ENCODE measurements around the gene MLKL.
"Not testable (repeated sequence)": the region's sequence is repeated elsewhere in the genome, so short reads cannot be mapped to it uniquely, and the experiment has no call there.

MLKL gene

DNA sequence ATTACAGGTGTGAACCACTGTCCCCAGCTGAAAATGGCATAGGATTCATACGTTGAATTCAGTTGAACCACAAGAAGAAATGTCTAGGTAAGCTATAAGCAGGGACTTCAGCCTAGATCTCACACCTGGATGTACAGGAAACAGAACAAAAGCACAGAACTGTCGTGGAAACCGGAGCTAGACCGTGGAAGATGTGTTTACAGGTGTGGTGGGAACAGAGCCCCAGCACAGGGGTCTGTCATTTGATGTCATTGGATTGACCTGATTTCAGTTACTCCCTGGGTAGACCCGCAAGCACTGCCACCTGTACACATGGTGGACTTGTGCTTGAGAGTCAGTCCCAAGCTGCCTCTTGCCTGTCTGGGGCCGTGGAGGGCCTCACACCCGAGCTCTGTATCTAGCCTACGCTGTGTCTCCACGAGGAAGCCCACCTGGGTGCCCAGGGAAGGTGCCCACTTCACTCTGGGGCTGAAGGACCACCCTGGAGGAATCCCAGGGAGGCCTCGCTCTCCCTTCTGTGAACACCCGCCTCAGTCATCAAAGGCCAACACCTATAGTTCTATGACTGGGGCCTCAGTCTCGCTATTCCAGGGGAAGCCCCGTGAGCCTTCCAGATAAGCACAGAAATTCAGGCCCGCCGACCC lies 32.2 kb upstream of the MLKL start:
- DNase-seq (ENCODE audit: low read depth in 2 of 2) = no peak

DNA sequence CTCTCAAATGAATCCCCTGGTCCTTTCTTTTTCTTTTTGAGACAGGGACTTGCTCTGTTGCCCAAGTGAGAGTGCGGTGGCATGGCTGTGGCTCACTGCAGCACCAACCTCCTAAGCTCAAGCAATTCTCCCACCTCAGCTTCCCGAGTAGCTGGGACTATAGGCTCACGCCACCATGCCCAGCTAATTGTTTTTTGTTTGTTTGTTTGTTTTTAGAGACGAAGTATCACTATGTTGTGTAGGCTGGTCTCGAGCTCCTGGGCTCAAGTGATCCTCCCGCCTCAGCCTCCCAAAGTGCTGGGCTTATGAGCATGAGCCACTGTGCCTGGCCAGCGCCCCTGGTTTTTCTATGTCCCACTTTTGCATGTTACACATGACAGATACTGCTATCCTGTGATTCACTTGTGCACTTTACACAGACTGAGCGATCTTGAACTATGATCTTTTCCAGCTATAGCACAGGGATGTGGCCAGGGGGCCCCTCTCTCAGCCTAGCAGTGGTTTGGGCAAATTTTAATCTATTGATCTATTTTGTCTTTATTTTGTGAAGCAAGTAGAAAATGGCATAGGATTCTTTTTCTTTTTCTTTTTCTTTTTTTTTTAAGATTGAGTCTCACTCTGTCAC lies 31.3 kb upstream of the MLKL start:
- DNase-seq (ENCODE audit: low read depth in 2 of 2) = no peak

DNA sequence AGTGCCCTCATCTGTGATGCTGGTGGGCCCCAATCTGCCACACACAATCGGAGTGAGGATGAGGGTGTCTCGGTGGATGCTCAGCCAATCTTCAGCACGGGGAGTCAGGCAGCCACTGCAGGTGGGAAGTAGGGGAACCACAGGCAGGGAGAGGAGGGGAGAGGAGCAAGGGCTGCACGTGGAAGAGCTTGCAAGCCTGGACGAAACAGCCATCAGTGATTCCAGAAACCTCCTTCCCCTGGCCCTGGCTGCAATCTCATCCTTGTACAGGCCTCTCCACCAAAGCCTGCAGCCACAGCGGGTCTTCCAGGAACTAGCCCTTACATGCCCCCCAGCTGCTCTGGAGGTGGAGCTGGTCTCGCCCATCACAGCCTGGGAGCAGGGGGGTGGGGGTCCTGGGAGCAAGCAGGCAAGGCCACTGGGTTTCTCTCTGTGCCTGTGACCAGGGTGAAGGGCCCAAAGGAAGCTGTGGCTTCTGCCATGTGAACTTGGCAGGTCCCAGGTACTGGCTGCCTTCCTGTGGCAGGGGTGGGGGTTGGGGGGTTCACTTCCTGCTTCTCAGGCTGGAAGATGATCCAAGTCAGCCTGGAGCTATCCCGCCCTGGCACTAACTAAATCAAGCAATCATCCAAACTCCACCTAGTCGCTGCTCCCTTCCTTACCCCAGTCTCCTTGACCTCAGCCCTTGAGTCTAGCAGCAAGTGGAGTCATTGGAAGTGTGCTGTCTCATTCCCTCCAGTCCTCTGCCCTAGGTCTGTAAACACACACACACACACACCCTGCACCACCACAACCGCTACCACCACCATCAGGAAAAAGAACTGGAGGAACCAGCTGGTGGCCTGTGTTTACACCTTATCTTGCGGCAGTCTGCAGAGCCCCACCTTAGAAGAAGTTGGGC lies 29.4 kb upstream of the MLKL start:
- DNase-seq (ENCODE audit: low read depth in 2 of 2) = no peak

DNA sequence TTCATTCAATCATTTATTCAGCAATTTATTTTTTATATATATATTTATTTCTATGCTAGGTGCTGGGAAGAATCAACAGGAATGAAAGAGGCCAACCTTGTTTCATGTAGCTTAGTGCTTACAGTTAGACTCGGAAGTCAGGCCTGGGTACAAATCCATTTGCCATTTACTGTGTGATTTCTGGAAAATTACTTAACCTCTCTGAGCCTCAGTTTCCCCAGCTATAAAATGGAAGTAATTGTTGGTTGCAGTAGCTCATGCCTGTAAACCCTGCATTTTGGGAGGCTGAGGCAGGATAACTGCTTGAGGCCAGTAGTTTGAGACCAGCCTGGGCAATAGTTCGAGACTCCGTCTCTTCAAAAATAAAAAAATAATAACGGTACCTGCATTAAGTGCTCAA lies 27.2 kb upstream of the MLKL start:
- no peak for DNase-seq (ENCODE audit: low read depth in 2 of 2)

DNA sequence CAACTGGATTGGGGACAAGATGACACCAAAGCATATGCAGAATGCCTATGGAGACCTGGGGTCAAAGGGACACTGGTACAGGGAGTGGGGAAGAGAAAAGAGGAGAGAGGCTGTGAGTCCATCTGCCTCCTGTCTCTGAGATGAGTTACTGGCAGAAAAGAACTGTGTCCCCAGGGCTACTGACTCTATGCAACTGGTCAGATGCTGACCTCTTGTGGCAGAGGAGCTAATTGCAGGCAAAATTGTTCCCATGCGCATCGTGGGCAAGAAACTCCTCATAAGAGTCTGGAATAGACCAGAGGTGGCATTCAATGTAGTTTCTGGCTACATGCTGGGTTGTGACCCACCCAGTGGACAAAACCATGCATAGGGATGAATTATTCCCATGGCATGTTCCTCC lies 26.1 kb upstream of the MLKL start:
- DNase-seq (ENCODE audit: low read depth in 2 of 2) = no peak

DNA sequence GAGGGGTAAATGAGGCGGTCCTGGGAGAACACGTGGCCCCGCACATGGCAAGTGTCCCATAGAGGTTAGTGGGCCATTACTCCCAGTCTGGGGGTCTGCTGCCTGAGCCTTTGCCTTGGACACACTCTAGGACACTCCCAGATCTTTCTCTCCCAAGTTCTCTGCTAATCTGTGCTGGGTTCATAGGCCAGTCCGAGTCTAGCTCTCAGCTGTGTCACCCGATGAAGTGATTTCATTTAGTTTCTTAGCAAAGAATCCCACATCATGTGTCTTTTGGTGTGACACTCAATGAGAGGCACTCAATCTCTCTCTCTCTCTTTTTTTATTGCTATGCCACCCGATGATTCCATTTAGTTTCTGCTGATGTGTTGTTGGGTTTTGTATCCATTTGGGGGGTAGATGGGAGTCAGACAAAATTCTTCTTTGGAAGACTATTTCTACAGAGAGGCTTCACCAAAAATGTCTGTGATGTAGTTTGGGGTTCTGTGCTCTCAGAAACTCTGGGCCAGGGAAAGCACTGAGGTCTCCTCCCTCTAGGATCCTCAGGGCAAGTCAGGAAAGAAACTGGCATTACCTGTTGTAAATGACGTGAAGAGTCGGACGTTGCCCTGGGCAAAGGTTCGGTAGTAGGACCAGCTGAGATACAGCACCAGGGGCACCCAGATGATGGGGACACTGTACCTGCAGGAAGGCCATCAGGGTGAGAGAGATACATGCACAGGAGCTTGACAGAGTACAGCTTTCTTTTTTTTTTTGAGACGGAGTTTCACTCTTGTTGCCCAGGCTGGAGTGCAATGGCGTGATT lies 25.2 kb upstream of the MLKL start:
- DNase-seq (ENCODE audit: low read depth in 2 of 2) = no peak

DNA sequence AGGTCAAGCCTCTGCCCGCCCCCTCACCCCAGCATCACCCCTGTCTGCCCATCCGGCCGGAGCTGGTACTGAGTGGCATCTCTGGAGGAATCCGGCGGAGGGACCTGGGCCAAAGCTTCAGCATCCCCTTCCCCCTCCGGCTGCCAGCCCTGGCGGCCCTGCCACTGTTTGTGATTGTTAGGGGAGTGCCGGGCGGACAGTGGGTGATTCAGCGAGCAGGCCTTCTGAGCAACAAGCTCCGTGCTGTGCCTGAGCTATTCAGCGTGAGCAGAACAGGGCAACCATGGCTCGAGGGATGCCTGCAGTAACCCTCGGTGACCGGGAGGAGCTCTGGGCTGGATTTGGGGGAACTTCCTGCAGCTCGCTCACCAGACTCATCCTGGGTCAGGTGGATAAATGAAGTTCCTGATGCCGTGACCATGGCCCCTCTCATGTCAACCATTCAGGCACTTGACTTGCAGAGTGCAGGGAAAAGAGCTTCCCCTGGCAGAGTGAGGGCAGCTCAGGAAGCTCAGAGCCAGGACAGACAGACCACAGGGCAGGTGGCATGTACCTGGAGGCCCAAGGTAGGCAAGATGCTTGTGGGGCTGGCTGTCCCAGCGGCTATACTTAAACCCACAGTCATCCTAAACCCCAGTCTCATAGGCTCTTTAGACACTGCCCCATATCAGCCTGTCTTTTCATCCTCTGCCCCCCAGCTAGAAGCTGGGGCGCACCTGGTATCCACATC lies 24.3 kb upstream of the MLKL start:
- DNase-seq (ENCODE audit: low read depth in 2 of 2) = no peak

DNA sequence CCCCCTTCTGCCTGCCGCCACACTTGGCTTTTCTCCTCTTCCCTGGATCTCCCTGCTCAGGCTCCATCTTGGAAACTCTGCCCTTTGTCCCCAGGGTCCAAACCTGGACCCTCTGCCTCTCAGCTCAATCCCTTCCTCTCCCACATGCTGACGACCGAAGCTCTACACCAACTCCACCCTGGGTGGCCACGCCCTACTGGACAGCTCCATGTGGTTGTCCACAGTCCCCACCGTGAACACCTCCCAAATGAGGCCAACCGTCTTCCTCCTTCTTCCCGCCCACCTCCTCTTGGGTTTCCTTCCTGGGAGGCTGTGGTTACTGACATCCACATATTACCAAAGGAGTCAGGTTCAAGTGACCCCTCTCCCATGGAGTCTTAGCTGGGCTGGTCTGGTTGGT lies 22.6 kb upstream of the MLKL start:
- no peak for DNase-seq (ENCODE audit: low read depth in 2 of 2)

DNA sequence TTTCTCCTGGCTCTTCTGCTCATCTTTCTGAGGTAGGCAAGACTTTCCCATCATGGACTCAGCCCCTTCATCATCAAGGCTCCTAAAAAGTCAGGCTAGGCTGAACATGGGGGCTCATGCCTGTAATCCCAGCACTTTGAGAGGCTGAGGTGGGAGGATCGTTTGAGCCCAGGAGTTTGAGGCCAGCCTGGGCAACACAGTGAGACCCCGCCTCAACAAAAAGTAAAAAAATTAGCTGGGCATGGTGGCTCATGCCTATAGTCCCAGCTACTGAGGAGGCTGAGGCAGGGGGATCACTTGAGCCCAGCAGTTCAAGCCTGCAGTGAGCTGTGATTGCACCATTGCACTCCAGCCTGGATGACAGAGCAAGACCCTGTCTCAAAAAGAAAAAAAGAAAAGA lies 21.5 kb upstream of the MLKL start:
- DNase-seq (ENCODE audit: low read depth in 2 of 2) = not testable (repeated sequence)

DNA sequence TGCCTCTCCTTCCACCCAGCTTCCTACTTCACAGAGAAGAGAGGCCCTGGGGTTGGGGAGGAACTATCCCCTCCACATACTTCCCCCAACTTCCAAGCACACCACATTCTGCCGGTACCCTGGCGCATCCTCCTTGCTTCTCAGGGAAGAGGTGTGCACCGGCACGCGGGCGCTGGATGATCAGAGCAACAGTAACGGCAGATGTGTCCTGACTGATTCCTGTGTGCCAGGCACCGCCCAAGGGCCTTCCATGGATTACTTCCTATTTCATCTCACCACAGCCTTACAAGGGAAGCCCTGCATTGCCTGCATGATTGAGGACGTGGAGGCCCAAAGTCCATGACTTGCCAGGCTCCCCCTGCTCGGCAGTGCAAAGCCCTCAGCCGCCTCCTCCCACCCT lies 21.1 kb upstream of the MLKL start:
- no peak for DNase-seq (ENCODE audit: low read depth in 2 of 2)

DNA sequence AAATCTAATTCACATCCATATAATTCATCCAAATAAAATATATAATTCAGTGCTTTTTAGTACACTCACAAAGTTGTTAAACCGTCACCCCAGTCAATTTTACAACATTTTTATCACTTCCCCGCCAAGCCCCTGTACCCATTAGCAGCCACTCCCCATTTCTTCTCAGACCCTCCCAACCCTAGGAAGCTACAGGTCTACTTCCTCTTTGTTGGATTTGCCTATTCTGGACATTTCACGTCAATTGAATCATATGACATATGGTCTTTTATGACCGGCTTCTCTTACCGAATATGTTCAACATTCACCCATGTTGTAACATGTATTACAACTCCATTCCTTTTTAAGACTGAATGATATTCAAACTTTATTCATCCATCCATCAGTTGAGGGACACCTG lies 19.9 kb upstream of the MLKL start:
- no peak for DNase-seq (ENCODE audit: low read depth in 2 of 2)

DNA sequence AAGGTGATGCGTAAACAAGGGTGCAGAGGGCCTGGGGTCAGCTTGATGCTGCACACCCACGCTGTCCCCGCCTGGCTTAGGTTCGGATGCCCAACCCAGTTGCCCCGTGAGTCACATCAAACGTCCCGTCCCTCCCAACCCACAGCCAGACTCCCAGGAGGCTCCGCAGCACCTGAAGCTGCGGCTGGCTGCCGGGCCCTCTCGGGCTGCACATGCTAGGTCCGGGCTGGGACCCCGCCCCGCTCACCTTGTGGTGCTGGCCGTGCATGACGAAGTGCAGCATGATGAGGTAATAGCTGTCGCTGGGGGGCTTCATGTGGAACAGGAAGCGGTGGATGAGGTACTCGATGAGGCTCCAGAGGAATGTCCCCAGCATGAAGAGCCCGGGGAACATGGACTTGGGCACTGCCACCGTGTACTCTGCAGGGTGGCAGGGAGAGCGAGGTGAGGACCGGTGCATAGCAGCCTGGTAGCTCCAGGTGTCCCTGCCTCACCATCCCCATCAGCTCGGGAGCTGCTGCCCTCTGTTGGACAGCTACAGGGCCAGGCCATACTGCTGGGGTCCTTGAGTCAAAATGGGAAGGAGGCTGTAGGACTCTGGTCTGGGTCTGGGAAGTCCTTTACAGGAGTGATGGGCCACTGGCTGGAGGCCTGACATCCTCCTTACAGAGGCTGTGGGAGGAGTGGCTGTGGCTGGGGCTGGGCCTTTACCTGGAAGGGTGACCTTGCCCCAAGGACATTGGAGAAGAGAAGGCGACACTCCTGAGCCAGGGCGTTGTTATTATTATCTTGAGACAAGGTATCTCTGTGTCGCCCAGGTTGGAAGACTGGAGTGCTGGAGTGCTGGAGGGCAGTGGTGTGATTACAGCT lies 18.3 kb upstream of the MLKL start:
- no peak for DNase-seq (ENCODE audit: low read depth in 2 of 2)

DNA sequence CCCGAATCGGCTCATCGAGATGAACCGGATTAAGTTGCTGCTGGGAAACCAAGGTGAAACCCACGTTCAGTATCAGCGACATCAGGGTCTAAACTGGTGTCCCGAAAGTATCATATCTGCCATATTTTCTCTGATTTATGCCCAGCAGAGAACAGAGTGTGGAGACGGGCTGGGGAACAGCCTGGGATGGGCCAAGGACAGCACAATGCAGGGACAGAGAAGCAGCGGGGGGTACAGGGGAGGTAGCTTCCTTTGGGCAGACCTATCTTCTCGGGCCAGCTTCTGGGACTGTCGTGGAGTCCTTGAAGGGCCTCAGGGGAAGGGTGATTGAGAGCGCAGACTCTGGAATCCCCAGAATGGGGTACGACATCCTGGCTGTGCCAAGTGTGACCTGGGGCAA lies 17.5 kb upstream of the MLKL start:
- no peak for DNase-seq (ENCODE audit: low read depth in 2 of 2)

DNA sequence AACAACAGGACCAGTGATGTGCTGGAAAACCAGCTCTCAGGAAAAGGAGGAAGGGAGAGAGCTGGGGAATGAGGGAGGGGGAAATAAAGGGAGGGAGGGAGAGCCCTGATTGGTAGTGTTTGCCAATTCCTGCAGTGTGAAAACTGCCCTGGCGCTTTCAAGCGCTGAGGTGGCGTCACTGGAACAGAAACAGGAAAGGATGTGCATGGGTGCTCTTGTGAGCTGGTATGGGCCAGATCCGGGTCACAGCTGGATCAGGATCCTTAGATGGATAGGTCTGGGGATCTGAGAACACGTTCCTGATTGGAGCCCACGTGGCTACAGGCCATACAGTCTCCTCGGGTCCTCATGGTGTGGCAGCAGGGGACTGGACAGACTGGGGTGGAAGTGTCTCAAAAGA lies 16.7 kb upstream of the MLKL start:
- no peak for DNase-seq (ENCODE audit: low read depth in 2 of 2)

DNA sequence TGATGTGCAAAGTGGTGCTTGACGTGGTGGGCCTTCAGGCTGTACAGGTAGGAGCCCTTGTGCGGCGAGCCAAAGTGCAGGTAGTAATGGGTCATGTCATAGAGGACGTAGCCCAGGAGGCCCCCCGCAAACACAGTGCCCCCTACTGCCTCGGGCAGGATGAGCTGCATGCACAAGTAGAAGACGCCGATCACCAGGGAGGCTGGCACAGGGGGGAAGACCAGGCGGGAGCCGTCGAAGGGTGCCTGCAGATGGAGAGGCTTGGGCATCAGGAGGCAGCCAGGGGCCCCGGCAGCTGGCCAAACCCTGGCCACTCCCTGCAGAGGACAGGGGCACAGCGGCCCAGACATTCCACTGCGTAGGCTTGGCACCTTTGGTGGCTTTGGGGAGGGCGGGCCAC lies 15.7 kb upstream of the MLKL start:
- no peak for DNase-seq (ENCODE audit: low read depth in 2 of 2)

DNA sequence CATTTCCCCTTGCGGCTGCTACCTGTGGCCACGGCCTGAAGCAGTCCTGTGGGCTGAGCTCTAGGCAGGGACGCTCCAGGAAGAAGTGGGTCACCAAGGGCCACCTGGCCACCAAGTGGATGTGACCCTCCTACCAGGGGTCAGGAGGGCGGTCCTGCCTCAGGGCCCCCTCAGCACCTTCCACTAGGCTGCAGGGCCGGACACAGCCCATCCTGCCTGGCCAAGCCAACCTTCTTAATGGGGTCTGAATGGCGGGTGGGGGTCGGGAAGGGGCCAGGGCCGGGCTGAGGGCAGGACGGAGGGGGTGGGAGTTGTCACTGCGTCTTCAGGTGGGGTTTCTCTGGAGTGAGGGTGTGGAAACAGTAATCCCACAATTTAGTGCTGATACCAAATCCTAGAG lies 13.2 kb upstream of the MLKL start:
- no peak for DNase-seq (ENCODE audit: low read depth in 2 of 2)

DNA sequence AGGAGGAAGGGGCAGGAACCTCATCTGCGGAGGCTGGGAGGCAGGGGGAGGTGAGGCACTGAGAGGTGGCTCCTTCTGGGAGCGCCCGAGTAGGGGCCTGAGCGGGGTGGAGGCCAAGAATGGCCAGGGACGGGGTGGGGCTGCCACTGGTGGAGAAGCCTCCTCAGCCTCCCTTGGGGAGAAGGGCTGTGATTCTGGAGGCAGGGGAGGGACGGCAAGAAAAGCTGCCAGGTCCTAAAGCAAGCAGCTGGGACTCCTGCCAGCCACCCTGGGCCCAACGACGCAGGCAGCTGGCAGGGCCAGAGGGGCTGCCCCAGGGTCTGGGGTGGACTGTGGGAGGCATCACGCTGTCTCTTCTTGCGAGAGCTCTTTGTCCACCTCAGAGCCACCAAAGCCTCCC lies 12.7 kb upstream of the MLKL start:
- DNase-seq (ENCODE audit: low read depth in 2 of 2) = no peak

DNA sequence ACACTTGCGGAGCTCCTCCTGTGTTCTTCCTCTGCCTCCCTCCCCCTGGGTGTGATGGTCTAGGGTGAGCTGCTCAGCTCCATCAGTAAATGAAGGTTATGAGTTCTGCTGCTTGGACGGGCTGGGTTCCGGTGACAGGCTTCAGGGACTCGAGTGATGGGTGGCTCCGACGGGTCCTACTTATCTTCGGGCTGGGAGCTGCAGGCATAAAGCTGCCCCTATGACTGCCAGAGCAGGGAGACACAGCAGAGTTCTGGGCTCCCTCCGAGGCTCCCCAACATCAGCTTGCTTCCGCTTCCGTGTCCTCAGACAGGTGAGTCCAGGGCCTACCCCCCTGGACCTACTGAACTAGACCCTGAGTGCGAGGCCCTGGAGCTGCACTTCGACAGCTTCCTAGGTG lies 11.3 kb upstream of the MLKL start:
- no peak for DNase-seq (ENCODE audit: low read depth in 2 of 2)

DNA sequence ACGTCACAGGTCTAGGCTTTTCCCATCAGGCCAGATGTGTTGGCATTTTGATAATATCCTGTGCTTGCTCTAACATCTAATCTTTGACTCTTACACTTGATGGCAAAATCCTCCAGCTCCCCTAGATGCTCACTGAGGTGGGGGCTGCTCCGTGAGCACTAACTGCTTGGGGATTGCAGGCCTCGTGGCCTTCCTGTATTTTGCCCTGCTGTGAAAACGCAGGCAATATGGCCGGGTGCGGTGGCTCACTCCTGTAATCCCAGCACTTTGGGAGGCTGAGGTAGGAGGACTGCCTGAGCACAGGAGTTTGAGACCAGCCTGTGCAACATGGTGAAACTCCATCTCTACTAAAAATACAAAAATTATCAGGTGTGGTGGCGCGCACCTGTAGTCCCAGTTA lies 9.7 kb upstream of the MLKL start:
- DNase-seq (ENCODE audit: low read depth in 2 of 2) = no peak

DNA sequence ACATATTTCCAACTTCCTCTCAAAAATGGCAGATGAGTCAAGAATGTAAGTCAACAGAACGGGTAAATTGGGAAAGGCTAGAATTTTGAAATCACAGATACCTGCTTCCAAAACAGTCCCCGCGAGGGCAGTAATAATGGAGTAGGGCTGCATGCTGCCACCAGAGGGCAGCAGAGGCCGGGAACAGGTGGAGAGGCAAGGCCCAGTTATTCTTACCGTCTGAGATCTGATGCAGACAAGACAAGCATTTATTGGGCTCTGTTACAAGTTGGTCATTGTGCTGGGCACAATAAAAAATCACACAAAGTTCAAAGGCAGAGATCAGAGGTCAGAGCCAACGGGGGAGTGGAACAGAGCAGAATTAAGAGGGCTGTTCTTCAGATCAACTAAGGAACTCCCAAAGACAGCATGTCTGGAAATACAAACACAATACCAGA lies 8.8 kb upstream of the MLKL start:
- peak; percentile 30 to 31 for DNase-seq (ENCODE audit: low read depth in 2 of 2)

DNA sequence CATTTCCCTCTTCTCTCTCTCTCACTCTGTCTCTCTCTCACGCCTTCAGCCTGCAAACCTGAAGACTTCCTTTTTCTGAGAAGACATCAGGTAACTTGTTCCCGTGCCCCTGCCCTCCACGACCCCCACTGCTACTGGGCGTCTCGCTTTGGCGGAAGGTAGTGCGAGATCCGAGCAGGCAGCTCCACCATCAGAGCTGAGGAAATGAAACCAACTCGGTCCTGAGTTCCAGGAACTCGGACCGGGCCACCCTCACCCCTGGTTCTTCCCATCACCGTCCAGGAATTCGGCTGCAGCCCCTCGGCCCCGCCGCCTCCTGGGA lies 585 bp downstream of the MLKL start:
- DNase-seq (ENCODE audit: low read depth in 2 of 2) = no peak

Measured in fibroblast of skin of left quadriceps (primary cell).